HG02852 (cell line): Measurements from ENCODE around the gene ZFP37.
A peak's percentile ranks its signal among the peaks of the same experiment; 100 is the strongest.
"Not testable (repeated sequence)": the region's sequence is repeated elsewhere in the genome, so short reads cannot be mapped to it uniquely, and the experiment has no call there.

Experiments used
- ATAC-seq: cut with Tn5 transposase; IDR thresholded peaks from one replicate; pipeline ENCODE4 v1.9.1; 2021; ENCODE audit warnings: mild to moderate bottlenecking, moderate library complexity; ENCODE audit not compliant: unreplicated experiment

ZFP37 gene

DNA sequence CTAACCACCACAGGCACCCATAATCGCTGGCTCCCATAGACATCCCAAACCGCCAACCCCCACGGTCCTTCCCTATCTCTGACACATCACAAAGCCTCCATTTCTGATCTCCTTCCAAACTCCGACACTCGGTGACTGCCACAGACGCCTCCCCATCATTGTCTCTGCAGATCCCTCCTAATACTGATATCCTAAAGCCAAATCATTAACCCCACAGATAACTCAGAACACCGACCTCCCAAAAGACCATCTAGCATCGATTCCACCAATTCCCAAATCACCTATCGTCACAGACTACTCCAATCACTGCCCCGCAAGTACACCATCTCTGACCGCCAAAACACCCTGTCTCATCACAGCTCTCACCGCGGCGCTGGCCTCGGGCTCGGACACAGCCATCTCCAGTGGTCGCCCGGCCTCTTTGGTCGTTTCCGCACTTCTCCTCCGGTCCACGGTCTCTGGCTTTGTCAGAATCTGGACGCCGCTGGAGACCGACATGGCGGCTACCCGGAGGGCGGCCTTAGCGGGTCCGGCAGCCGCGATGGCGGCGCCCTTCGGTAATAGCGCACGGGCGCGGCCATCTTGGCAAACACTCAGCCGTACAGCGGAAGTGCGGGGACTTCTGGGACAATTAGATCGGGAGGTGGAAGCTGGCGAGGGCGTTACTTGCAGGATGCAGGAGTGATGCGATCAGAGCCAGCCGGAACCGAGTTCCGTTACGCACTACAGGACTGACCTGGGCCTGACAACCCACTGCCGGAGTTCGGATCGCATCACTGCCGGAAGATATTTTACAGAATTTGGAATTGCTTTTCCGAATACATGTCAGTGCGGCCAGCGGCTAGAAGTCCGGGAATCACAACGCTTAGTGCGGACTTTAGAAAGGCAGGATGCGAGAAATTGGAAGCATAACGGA is at the start of gene ZFP37:
Gene ZFP37 (minus strand): TSS at position 534 of the 916 bp plus-strand sequence. CDS start 36 bp downstream, at position 498.
- ATAC-seq = peak; percentile 98

DNA sequence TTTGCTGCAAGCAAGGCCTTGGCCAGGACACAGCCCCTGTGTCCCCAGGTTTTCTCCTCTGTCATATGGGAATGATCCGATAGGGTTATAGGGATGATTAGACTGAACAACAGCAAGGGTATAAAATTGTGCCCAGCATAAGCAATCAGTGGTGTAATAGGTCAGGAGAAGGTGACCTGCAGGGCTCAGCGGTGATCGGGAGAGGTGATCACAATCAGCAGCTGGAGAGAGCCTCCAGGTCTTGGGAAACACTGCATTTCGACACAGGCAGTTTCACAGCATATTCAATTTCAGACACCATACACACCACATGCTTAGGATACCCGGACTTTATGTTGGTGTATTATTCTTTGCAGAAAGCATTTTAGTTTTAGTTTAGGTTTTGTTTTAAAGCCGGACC is 48.8 kb upstream of the ZFP37 start:
- not testable (repeated sequence) for ATAC-seq

DNA sequence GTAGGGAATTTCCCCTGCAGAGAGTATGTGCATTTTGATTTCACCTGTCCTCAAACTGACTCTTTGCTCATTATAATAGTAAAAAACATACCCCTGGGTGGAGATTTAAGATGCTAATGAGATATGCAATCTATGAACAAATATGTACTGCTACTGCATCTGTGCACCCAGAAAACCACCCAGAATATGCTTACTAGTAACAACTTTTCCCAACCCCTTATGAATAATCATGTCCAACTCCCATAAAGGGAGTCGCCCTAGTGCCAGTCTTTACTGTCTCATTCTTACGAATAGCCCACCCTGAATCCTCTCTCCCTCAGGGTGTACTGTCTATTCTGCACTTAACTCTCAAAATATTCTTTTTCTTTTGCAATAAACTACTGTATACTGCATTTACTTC is 39.0 kb upstream of the ZFP37 start:
- no peak for ATAC-seq

- not testable (repeated sequence) for ATAC-seq
These were observed 33.4 kb upstream of the ZFP37 start for GRCh38 chr9:113089924-113090323.

DNA sequence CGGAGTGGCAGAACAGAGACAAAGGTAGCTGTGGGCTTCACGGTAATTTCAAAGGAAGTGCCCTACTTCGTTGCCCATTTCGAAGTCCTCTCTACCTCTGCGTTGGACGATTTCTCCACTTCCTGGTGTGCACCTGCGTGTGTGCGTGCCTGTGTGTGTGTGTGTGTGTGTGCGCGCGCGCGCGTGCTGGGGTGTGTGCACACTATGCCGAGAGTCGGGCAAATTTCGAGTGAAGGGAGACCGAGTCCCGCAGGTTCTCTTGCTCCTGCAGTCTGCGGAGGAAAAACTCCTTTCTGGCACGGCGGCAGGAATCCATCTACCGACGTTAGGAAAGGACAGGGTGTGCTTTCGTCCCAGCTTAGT is 32.6 kb upstream of the ZFP37 start:
- not testable (repeated sequence) for ATAC-seq

DNA sequence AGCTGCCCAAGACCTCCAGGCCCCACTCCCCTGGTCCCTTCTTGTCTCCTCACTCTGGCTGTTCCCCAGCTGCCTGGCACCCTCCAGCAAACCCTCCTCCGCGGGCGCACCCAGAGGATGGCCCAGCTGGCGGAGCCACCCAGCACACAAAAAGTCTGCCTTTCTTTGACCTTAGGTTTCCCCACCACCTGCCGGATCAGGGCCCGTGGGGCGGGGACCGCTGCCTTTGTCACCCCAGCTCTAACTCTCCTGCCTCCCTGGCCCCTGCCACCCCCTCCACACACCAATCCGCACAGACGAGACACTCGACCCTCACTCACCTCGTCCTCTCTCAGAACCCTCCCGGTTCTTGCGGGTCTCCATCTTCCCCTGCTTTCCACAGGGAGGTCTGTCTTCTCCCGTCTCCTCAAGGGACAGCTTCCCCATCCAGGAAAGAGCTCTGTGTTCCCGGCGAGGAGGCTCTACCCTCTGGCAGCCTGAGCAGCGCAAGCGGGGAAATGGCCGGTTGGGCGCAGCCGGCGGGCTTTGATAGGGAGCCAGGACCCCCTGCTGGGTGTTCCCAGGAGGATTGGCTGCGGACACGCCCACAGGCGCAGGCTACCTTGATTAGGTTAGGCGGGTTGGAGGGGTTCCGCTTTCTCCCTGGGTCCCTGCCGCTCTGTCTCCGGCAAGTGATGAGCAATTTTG is 32.1 kb upstream of the ZFP37 start:
- not testable (repeated sequence) for ATAC-seq

DNA sequence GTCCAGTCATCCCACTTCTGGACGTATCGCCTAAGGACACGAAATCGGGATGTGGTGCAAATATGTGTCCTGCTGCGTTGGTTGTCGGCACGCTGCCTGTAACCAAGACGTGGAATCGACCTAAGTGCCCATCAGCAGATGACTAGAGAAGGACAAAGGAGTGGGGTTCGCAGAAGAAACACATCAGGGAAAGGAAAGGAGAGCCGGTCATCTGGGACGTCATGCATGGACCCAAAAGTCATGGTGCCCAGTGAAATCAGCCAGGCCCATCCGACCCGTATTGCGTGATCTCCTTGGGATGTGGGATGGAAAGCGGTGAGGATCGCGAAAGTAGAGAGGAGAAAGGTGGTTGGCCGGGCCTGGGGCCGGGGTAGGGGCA is 6.4 kb upstream of the ZFP37 start:
- ATAC-seq = not testable (repeated sequence)

GRCh38 chr9:113062256-113062931 is 5.9 kb upstream of the ZFP37 start:
- not testable (repeated sequence) for ATAC-seq

DNA sequence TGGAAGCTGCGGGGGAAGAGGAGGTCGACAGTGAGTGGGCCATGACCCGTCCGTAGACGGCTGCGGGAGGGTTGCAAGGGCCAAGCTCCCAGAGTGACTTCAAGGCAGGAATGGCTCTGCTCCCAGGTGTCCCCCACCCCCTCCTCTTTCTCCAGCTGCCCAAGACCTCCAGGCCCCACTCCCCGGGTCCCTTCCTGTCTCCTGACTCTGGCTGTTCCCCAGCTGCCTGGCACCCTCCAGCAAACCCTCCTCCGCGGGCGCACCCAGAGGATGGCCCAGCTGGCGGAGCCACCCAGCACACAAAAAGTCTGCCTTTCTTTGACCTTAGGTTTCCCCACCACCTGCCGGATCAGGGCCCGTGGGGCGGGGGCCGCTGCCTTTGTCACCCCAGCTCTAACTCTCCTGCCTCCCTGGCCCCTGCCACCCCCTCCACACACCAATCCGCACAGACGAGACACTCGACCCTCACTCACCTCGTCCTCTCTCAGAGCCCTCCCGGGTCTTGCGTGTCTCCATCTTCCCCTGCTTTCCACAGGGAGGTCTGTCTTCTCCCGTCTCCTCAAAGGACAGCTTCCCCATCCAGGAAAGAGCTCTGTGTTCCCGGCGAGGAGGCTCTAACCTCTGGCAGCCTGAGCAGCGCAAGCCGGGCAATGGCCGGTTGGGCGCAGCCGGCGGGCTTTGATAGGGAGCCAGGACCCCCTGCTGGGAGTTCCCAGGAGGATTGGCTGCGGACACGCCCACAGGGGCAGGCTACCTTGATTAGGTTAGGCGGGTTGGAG is 4.7 kb upstream of the ZFP37 start:
- not testable (repeated sequence) for ATAC-seq

GRCh38 chr9:113059581-113060284 is 3.2 kb upstream of the ZFP37 start:
- ATAC-seq = not testable (repeated sequence)

- no peak for ATAC-seq
These were observed 669 bp upstream of the ZFP37 start for GRCh38 chr9:113057193-113057592.

- ATAC-seq = no peak
These were observed 13.5 kb downstream of the ZFP37 start for GRCh38 chr9:113042884-113043657.

GRCh38 chr9:113026200-113026599 is 30.3 kb downstream of the ZFP37 start:
- ATAC-seq = no peak

DNA sequence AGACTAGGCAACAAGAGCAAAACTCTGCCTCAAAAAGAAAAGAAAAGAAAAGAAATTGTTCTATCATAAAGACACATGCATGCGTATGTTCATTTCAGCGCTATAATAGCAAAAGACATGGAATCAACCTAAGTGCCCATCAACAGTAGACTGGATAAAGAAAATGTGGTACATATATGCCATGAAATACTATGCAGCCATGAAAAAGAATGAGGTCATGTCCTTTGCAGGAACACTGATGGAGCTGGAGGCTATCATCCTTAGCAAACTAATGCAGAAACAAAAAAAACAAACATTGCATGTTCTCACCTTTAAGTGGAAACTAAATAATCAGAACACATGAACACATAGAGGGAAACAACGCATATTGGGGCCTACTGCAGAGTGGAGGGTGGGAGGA is 38.3 kb downstream of the ZFP37 start:
- ATAC-seq = no peak

- no peak for ATAC-seq
These were observed 44.0 kb downstream of the ZFP37 start for GRCh38 chr9:113012492-113012891.

DNA sequence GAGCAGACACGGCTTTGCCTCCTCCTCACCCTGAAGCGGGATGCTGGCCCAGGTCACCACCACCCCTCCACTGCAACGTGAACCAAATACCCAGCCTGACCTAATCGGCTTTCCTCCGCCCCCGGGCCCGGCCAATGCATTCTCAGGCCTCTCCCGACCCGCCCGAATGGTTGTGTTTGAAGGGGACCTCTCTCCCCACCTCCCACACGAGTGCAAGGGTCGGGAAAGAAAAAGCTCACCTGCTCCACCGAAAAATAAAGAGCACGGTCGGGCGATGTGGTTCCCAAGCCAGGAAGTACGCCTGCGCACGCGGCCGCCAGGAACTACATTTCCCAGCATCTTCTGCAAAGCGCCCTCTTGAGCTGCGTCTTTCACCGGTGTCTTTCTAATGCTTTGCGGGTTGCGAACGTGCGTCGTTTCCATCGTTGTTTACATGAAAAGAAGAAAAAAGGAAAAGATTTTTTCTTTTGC is 44.6 kb downstream of the ZFP37 start, which contains the start of gene ZNF883:
Gene ZNF883 (minus strand): TSS at position 282 of the 471 bp plus-strand sequence.
- no peak for ATAC-seq

DNA sequence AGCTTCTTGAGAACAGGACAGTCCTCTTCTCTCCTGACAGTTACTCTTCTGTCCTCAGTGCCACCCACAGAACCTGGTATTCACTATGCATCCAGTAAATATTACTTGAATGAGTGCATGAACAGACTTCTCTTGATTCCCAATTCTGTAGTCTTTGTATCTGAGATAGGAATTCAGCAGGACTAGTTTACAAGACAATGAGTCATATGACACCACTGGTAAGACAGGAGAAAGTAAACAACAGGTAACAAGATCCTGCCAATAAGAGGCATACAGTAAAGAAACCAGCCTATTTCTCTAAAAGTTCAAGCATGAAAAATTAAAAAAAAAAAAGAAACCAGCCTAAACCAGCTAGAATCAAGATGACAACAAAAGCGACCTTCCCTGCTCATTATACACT is 50.7 kb downstream of the ZFP37 start:
- no peak for ATAC-seq

GRCh38 chr9:112997236-112997941 is 59.1 kb downstream of the ZFP37 start:
- ATAC-seq = no peak
